K562 (cell line): ENCODE data around the gene PTPRR. TPM values are rescaled to one million over a fixed set of nuclear protein-coding genes. Genes with fewer than 3 reads are reported as not detected.

Experiments
- ATAC-seq: fragments of 200-7000 bp; cut with Tn5 transposase; 3 replicates; pipeline ENCODE4 v1.9.1; 2020; ENCODE audit warnings: moderate library complexity
- BruUV-seq: library from RNA; stranded (reverse); fragments of 400-500 nt; replicated peaks from 2 replicates; lab custom pipeline; 2021; lab: Mats Ljungman, UMichigan
- CTCF ChIA-PET: fragments of 300-600 bp; formaldehyde crosslinking; extraction: SDS; loops from one replicate; lab custom pipeline; 2021; ENCODE audit warnings: low intra/inter-chr PET ratio; lab: Yijun Ruan, JAX
- POLR2A ChIA-PET: fragments of 300-600, 350-650 bp; sonication (Branson Sonifier 250); formaldehyde crosslinking; extraction: SDS; loops from one replicate; lab custom pipeline; 2021; ENCODE audit warnings: antibody characterized with exemption, inconsistent platforms; lab: Yijun Ruan, JAX
- DNase-seq, 4 experiments: peaks; one replicate each; pipeline versions ENCODE4 v3.0.0 to v3.0.0-alpha.2; 2011 to 2018; ENCODE audit warnings: low spot score in 3 of 4, mixed read lengths in 3 of 4; ENCODE audit errors: extremely low read depth in 1 of 4
- FAIRE-seq: peaks from 2 replicates; lab custom pipeline; 2011; peaks lifted over from hg19 to GRCh38; lab: Jason Lieb, UNC
- H2AFZ ChIP-seq: 2 replicates; pipeline ENCODE4 v1.6.0; 2011; ENCODE audit warnings: low read depth, low read length, control low read depth, inconsistent platforms
- H3K27ac ChIP-seq: fragments of 200-600 bp; 3 replicates; pipeline ENCODE4 v1.8.0; 2011; ENCODE audit warnings: low read depth, mild to moderate bottlenecking, control low read depth, inconsistent platforms, low read length, moderate library complexity, mixed read lengths; ENCODE audit errors: extremely low read depth
- H3K27me3 ChIP-seq, 2 experiments: fragments of 300-600 bp in 1 of 2; 2 replicates in 1 of 2; 3 replicates in 1 of 2; pipeline versions ENCODE4 v1.6.0 to v1.8.0; 2011; ENCODE audit warnings: inconsistent platforms in 2 of 2, low read length in 2 of 2, mild to moderate bottlenecking in 1 of 2, mixed read lengths in 1 of 2, moderate library complexity in 1 of 2; ENCODE audit not compliant: control insufficient read depth in 2 of 2, insufficient read depth in 2 of 2
- H3K36me3 ChIP-seq: fragments of 300-600 bp; 3 replicates; pipeline ENCODE4 v1.8.0; 2011; ENCODE audit warnings: mild to moderate bottlenecking, low read length, inconsistent platforms; ENCODE audit not compliant: control insufficient read depth, insufficient read depth
- H3K4me1 ChIP-seq, 2 experiments: fragments of 200-600 bp in 1 of 2; replicated peaks in 1 of 2; 2 replicates in 1 of 2; 3 replicates in 1 of 2; pipeline versions ENCODE4 v1.5.1 to v1.8.0; 2011; ENCODE audit warnings: inconsistent platforms in 2 of 2, low read length in 2 of 2, mild to moderate bottlenecking in 1 of 2, mixed read lengths in 1 of 2, moderate library complexity in 1 of 2; ENCODE audit not compliant: control insufficient read depth in 2 of 2, insufficient read depth in 2 of 2
- H3K4me2 ChIP-seq: 2 replicates; pipeline ENCODE4 v1.6.1; 2011; ENCODE audit warnings: low read length, control low read depth, inconsistent platforms, mixed read lengths; ENCODE audit not compliant: insufficient read depth
- H3K4me3 ChIP-seq: fragments of 200-600 bp; sonication (generic), shearing (Covaris generic); 2 replicates; pipeline ENCODE4 v1.5.1; 2016; ENCODE audit warnings: control low read depth, inconsistent platforms
- H3K79me2 ChIP-seq: fragments of 200-600 bp; 3 replicates; pipeline ENCODE4 v1.8.0; 2011; ENCODE audit warnings: low read length, inconsistent platforms; ENCODE audit not compliant: control insufficient read depth, insufficient read depth
- H3K9ac ChIP-seq, 2 experiments: 2 replicates each; pipeline versions ENCODE4 v1.6.0 to v1.6.1; 2011; ENCODE audit warnings: low read depth in 2 of 2, low read length in 2 of 2, control low read depth in 1 of 2, inconsistent platforms in 1 of 2, mild to moderate bottlenecking in 1 of 2, mixed read lengths in 1 of 2; ENCODE audit not compliant: insufficient read depth in 1 of 2
- H3K9me1 ChIP-seq: one replicate; pipeline ENCODE4 v1.6.0; 2011; ENCODE audit warnings: inconsistent platforms, mild to moderate bottlenecking, low read length, moderate library complexity; ENCODE audit not compliant: control insufficient read depth, insufficient read depth
- H3K9me3 ChIP-seq: replicated peaks from 2 replicates; pipeline ENCODE4 v1.5.1; 2011; ENCODE audit warnings: low read depth, low read length, inconsistent platforms; ENCODE audit not compliant: control insufficient read depth, insufficient read depth
- H4K20me1 ChIP-seq: replicated peaks from 2 replicates; pipeline ENCODE4 v1.6.1; 2011; ENCODE audit warnings: low read length, inconsistent platforms, mixed read lengths; ENCODE audit not compliant: control insufficient read depth, insufficient read depth
- BCOR ChIP-seq: fragments of 450-650 bp; IDR thresholded peaks from 2 replicates; pipeline ENCODE4 v1.6.1; 2016
- CEBPG ChIP-seq, 3 experiments: fragments of 200-800 bp in 1 of 3; sonication (Bioruptor generic) in 1 of 3; sonication (generic) in 1 of 3; formaldehyde crosslinking in 1 of 3; IDR thresholded peaks in 2 of 3; conservative IDR thresholded peaks in 1 of 3; 2 replicates each; pipeline versions ENCODE4 v1.6.1 to v1.8.0; 2016 to 2022; ENCODE audit warnings: missing compliant biosample characterization in 2 of 3, missing genetic modification characterization in 2 of 3, mild to moderate bottlenecking in 1 of 3, missing genetic modification reagents in 1 of 3
- GABPA ChIP-seq: fragments of 200-800 bp; sonication (Bioruptor generic); conservative IDR thresholded peaks from 2 replicates; pipeline ENCODE4 v1.6.1; 2016; ENCODE audit warnings: low read depth, missing genetic modification characterization, missing compliant biosample characterization
- HDGF ChIP-seq: fragments of 450-650 bp; IDR thresholded peaks from 2 replicates; pipeline ENCODE4 v1.6.1; 2016
- KAT7 ChIP-seq: sonication (generic); formaldehyde crosslinking; IDR thresholded peaks from 2 replicates; pipeline ENCODE4 v1.8.0; 2022; ENCODE audit warnings: missing genetic modification reagents, mild to moderate bottlenecking, borderline replicate concordance
- MCM3 ChIP-seq: fragments of 450-650 bp; IDR thresholded peaks from 2 replicates; pipeline ENCODE4 v1.6.1; 2016
- NELFE ChIP-seq: IDR thresholded peaks from 2 replicates; pipeline ENCODE4 v1.6.1; 2011; ENCODE audit warnings: mild to moderate bottlenecking; ENCODE audit not compliant: insufficient read depth, insufficient read length
- RBM39 ChIP-seq: fragments of 200-400 bp; formaldehyde crosslinking; optimal IDR thresholded peaks from 2 replicates; pipeline ENCODE3; 2018; ENCODE audit warnings: low read depth, low read length
- TRIM24 ChIP-seq, 2 experiments: fragments of 450-650 bp; IDR thresholded peaks; 2 replicates each; pipeline ENCODE4 v1.6.1; 2016
- UBTF ChIP-seq, 2 experiments: IDR thresholded peaks; 2 replicates each; pipeline ENCODE4 v1.6.1; 2012; ENCODE audit warnings: improper control_type of control experiment in 2 of 2, low read depth in 2 of 2, low read length in 2 of 2, borderline replicate concordance in 1 of 2
- WHSC1 ChIP-seq: IDR thresholded peaks from one replicate; pipeline ENCODE4 v1.6.1; 2012; ENCODE audit warnings: low read length, control low read depth, inconsistent platforms
- XRCC3 ChIP-seq: fragments of 450-650 bp; IDR thresholded peaks from 2 replicates; pipeline ENCODE4 v1.6.1; 2017; ENCODE audit warnings: mild to moderate bottlenecking, moderate library complexity
- ZBTB2 ChIP-seq: fragments of 450-650 bp; IDR thresholded peaks from 2 replicates; pipeline ENCODE4 v1.6.1; 2016; ENCODE audit warnings: antibody characterized with exemption
- ZBTB43 ChIP-seq: sonication (generic); formaldehyde crosslinking; IDR thresholded peaks from 2 replicates; pipeline ENCODE4 v1.8.0; 2023; ENCODE audit warnings: mild to moderate bottlenecking, missing genetic modification reagents
- ZNF121 ChIP-seq: sonication (generic); formaldehyde crosslinking; conservative IDR thresholded peaks from 2 replicates; pipeline ENCODE4 v1.8.0; 2022; ENCODE audit warnings: missing genetic modification reagents
- ZNF316 ChIP-seq: fragments of 450-650 bp; IDR thresholded peaks from 2 replicates; pipeline ENCODE4 v1.6.1; 2016
- ZNF57 ChIP-seq: fragments of 450-650 bp; formaldehyde crosslinking; IDR thresholded peaks from 2 replicates; pipeline ENCODE4 v1.4.0; 2020; ENCODE audit warnings: mild to moderate bottlenecking, moderate library complexity
- ZNF586 ChIP-seq: fragments of 450-650 bp; formaldehyde crosslinking; conservative IDR thresholded peaks from 2 replicates; pipeline ENCODE4 v1.4.0; 2020; ENCODE audit warnings: mild to moderate bottlenecking, moderate library complexity
- ZSCAN29 ChIP-seq: fragments of 450-650 bp; IDR thresholded peaks from 2 replicates; pipeline ENCODE4 v1.6.1; 2017
- WGBS: fragments of 100-300 bp; shearing (Covaris generic); methylation state at CpG from one replicate; pipeline ENCODE4 v1.1.6; 2016; ENCODE audit warnings: low coverage, mixed read lengths; ENCODE audit not compliant: insufficient coverage; ENCODE audit errors: missing lambda C conversion rate; 5-methylcytosine and 5-hydroxymethylcytosine counted together
- in situ Hi-C: fragments of 300-500 bp; cut with MboI; formaldehyde crosslinking; loops from 4 replicates; pipeline ENCODE4 v1.15.0; 2018; ENCODE audit warnings: inconsistent platforms, mixed read lengths
- intact Hi-C: fragments of 100-400 bp; cut with micrococcal nuclease; formaldehyde crosslinking; loops from 2 replicates; pipeline ENCODE4 v1.14.2; 2022
- polyA plus RNA-seq, 8 experiments: library from polyadenylated mRNA; depleted of rRNA in 4 of 8; stranded (reverse) in 5 of 8; unstranded in 3 of 8; fragments of >200 nt; fragmentation: Nextera tagmentation in 2 of 8; fragmentation: Illumina TruSeq in 1 of 8; extraction: Ambion mirVana in 2 of 8; extraction: Trizol in 1 of 8; gene quantifications; 2 replicates each; pipeline versions ENCODE4 v1.2.1 to v1.2.3, GENCODE V29; 2011 to 2014; ENCODE audit warnings: inconsistent platforms in 1 of 8, missing spikeins in 1 of 8
- total RNA-seq, 7 experiments: library from RNA; depleted of rRNA in 6 of 7; stranded (reverse); fragments of >200 nt in 6 of 7; fragmentation: Illumina TruSeq in 2 of 7; extraction: Trizol in 2 of 7; gene quantifications; 2 replicates each; pipeline versions ENCODE4 v1.2.1 to v1.2.3, GENCODE V29; 2011 to 2021; ENCODE audit warnings: low replicate concordance in 1 of 7
- TF ChIP-seq, protein P1 (sequence below): fragments of 250-450 bp; sonication (Bioruptor Pico); IDR thresholded peaks from 2 replicates; pipeline ENCODE4 v1.9.0; 2021; ENCODE audit warnings: mild to moderate bottlenecking

PTPRR gene
- total and polyA plus RNA-seq, 9 of the 15 experiments (the other 6 are each of a cell fraction or from before 2014, with no cell fraction given), result 6.6 to 41.7 (median 12.3) TPM

DNA sequence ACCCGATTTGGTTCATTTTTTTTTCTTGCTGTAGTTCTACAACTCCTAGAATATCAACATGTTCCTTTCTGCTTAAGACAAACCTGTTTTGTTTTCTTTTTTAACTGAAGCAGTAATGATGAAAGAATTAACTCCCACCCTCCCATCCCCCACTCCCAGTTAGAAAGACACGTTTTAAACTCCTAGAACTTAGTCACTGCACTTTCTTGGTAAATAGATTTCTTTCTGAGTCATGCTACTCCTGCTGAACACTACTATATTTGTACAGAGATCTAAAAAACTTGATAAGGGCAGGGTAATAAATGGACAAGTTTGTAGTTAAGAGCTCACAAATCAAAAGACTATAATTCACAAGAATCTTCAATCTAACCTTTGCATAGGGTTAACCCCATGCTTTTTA is 164.4 kb downstream of the PTPRR start:
- Histone ChIP-seq H3K9me1 (no peaks in the 10 kb centered on the region), H3K27ac (peak overlapping the region; percentile 70), H3K79me2 (no peaks in the 10 kb centered on the region), H3K27me3 (no peaks in the 10 kb centered on the region), H4K20me1 (no peaks in the 10 kb centered on the region), H3K36me3 (no peaks in the 10 kb centered on the region), H3K9me3 (no peaks in the 10 kb centered on the region), H2AFZ (peak overlapping the region; percentile 67), H3K4me1 (peaks cover 0 to 15% of the 10 kb centered on the region in 2 experiments; a peak in 3 of 5 replicates), H3K9ac (peak overlapping the region in 1 of 2 experiments; percentile 40; a peak in 2 of 4 replicates), H3K4me2 (peak overlapping the region; percentile 30; the same call in 1 of the 2 replicates), H3K4me3 (no peak overlapping the region)
- CTCF ChIA-PET, result no interaction called here
- 0% methylated on average over 2 of the region's 2 CpGs for WGBS
- FAIRE-seq, result peak; percentile 84
- ATAC-seq, result peak; percentile 77
- POLR2A ChIA-PET, result interaction anchor here (0.6 to 1.2 kb wide), 4 partner anchors 20 to 510 kb away, joined by 3 to 4 read pairs (median 3); no protein-coding TSS in a partner anchor
- intact Hi-C loops (no loop called here), in situ Hi-C loops (no loop called here)
- BruUV-seq, result no TSS peak
- DNase-seq, result peak; percentile 51 to 83 (median 60)
- TF ChIP-seq UBTF (IDR thresholded peaks at IDR 0.05; ENCODE audit: borderline replicate concordance in 1 of 2, low read depth in 2 of 2, low read length in 2 of 2), result no peak
- TF ChIP-seq ZNF316, result peak; percentile 15; the same call in 1 of the 2 replicates
- no peak for TF ChIP-seq ZBTB43
- no peak for TF ChIP-seq WHSC1
- no peak for TF ChIP-seq GABPA (tag)
- no peak for TF ChIP-seq XRCC3
- no peak for TF ChIP-seq CEBPG (CRISPR knock-in tag; IDR thresholded peaks at IDR 0.05)
- TF ChIP-seq CEBPG (tag; conservative IDR thresholded peaks at IDR 0.05 in 1 of 2, IDR thresholded peaks at IDR 0.05 in 1 of 2), result peak; percentile 53 to 68; a peak in 2 of 4 replicates
- no peak for TF ChIP-seq MCM3
- no peak for TF ChIP-seq RBM39
- TF ChIP-seq, protein P1, sequence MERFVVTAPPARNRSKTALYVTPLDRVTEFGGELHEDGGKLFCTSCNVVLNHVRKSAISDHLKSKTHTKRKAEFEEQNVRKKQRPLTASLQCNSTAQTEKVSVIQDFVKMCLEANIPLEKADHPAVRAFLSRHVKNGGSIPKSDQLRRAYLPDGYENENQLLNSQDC (CRISPR knock-in tag), result no peak
- no peak for TF ChIP-seq ZNF57 (CRISPR knock-in tag)
- TF ChIP-seq ZBTB2, result no peak
- TF ChIP-seq ZNF586 (CRISPR knock-in tag), result no peak
- TF ChIP-seq BCOR, result no peak
- no peak for TF ChIP-seq HDGF
- TF ChIP-seq ZSCAN29, result no peak
- TF ChIP-seq NELFE, result no peak
- no peak for TF ChIP-seq KAT7
- TF ChIP-seq TRIM24 (IDR thresholded peaks at IDR 0.05), result peak in 1 of 2 experiments; percentile 39; a peak in 1 of 4 replicates
- TF ChIP-seq ZNF121 (CRISPR knock-in tag), result no peak
